HPDE6-E6E7 (cell line): ENCODE results near the gene PLA2G4E.

Experiments used
- DNase-seq: peaks from one replicate; pipeline ENCODE4 v3.0.0; 2011; ENCODE audit warnings: missing footprints; ENCODE audit errors: extremely low spot score

PLA2G4E gene

DNA sequence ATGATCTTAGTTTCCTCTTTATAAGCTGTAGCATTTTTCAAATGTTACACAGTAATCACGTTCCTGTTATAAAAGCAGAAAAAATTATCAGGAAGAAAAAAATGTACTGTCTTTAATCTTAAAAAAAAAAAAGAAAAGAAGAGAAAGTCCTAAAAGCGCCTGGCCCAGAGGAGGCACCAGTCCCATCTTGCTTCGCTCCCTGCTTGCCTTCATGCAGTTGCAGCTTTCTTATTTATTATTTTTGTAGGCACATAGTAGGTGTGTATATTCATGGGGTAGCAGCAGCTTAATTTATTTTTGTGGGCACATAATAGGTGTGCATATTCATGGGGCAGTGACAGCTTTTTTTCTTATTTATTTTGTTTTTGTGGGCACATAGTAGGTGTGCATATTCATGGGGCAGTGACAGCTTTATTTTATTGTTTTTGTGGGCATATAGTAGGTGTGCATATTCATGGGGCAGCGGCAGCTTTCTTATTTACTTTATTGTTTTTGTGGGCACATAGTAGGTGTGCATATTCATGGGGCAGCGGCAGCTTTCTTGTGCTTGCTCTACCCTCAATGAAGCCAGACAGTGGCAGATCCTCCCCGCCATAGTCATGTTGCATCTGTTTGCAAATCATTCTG is 43.0 kb downstream of the PLA2G4E start:
- DNase-seq: no peak

DNA sequence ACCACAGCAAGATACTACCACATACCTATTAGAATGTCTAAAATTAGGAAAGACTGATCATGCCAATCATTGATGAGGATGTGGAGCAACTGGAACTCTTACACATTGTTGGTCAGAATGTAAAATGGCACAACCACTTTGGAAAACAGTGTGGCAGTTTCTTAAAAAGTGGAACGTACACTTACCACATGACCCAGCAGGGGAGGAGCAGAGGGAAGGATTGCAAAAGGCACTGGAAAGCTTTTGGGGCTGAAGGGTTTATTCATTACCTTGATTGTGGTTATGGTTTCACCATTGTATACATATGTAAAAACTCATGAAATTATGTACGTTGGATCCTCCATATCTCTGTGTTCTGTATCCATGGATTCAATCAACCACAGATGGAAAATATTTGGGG is 45.2 kb downstream of the PLA2G4E start:
- no peak for DNase-seq

DNA sequence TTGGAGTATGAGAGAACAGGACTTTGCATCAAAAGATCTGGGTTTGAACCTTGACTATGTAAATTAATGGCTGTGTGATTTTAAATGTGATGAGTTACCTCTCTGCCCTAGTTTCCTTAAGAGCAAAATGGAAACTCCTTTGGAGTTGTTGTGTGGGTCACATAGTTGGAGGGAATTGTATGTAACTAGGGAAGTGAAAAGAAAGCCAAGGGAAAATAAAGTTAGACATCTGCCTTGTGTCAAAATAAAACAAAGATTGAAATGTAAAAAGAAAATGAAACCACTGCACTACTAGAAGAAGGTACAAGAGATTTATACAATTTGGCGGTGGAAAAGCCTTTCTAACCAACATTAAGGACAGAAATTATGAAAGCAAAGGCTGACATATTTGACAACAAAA is 46.8 kb downstream of the PLA2G4E start:
- no peak for DNase-seq

DNA sequence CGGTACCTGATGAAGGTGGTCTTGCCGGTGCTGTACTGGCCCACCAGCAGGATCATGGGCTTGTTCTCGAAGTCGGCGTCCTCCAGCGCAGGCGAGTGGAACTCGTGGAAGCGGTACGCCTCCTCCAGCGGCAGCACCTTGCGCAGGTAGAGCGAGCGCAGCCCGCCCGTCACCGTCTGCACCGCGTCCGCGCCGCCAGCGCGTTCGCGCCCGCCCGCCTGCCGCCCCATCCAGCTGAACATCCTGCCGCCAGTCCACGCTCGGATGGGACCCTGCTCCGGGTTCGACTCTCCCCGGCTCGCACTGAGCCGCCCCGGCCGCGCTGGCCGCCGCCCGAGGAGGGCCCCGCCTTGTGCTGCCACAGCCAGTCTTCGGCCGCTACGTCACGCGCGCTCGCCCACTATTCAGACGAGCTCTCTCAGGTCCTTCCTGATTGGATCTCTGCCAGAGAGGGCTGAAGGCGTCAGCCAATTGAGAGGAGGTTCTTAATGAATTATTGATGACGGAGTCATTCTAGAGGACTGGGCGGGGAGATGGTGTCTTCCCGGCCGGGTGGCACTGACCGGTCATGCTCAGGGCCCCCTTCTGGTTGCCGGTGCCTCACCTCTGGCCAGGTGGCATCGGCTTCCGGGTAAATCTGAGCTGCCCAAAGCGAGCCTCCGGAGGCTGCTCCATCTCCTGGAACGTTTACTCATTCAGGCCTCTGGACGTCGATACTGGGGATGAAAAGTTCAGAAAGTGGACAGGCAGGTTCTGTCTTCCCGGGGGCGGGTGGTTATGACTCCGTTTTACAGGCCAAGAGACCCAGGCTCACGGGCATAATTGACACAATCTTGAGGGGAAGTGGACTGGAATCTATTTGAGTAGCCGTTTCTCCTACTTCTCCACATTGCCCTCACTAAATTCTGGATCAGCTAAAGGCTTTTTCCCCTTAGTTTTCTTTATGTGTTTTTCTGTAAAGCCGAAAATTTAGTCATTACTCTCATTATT is 48.3 kb downstream of the PLA2G4E start, which contains the start of gene EHD4:
EHD4 (minus strand) TSS at position 305 of the 990 bp plus-strand sequence; CDS start at position 242, 63 bp downstream.
- peak; percentile 97 for DNase-seq

DNA sequence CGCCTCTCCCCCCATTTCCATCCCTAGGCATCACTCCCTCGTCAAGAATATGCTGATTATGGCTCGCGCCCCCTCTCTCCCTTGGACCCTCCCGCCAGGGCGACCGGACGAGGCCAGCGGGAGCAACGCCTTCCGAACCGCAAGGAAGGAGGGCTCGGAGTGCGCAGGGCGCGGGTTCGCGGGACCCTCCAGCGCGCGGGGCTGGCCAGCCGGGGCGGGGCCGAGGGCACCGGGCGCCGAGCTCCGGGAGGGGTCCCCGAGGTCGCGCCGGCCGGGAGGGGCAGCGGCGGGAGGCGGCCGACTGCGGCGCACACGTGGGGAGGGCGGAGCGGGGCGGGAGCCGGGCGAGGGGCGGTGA is 49.0 kb downstream of the PLA2G4E start:
- DNase-seq: no peak

DNA sequence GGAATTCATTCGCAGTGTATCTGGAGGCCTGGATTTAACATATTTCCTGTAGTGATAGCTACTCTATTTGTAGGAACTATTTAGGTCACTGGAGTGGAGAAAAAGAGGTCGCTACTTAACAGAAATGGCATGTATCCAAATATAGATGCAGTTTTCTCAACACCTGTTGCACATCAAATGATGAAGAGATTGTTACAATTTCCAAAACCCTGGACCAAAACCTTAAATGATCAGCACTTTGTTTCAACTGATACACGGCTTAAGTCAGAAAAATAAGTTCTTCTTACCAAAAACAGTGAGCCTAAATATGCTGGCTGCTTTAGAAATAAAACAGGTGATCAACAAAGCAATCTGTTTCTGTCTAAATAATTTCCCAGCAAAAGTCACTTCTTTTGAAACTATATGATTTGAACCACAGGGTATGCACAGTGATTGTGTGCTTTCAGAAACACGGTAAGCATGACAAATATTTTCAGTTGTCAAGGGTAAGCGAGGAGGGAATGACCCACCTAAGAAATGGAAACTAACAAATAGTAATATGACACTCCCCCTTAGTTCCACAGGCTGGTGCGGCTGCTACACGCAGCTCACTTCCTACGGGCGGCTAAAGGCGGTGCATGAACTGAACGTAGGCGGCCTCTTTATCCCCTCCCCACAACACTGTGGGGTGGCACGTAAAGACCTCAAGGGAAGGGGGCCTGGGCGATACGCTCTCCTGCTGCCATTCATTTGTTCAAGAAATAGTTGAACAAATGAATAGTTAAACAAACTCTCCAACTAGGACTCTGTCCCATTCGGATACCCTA is 49.5 kb downstream of the PLA2G4E start:
- DNase-seq: peak; percentile 60

DNA sequence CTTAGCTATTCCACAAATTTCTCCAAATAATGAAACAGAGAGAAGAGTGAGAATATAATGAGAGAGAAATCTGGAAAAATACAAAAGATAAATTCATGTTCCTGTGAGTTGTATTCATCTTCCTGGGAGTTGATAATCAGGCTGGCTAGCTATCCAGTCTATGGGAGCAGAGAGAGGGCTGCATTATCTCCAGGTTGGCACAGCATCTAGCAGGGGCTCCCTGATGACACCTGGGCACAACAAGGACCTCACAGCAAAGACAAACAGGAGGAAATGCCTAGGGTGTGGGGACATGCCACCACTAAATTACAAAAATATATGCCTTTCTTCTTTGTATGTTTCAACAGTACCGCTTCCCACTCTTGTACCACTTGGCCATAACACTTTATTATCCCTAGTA is 50.4 kb downstream of the PLA2G4E start:
- DNase-seq: no peak

DNA sequence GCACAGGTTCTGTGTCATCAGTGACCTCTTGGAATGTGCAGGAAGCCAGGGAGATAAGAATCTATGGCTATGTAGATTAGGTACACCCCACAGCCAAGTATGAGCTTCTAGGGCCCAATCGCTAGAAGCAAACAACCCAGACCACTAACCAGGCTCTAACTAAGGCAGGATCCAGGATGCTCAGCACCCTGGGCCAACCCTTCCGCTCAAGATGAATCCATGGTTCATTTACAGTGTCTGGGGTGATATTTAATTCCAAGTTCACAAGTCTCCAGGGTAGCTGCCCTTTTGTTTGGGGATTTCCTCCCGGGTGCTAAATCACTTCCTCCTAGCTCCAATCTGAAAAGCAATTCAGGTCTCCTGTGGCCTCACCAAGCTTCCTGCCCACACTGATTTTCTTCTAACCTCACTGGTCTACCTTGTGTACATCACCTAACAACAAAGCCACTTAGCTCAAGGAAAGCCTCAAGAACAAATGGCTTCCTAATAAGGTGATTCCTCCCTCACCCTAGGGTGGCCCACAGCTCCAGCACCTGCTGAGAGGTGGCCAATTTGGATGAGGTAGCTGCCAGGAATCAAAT is 50.9 kb downstream of the PLA2G4E start:
- DNase-seq: no peak

DNA sequence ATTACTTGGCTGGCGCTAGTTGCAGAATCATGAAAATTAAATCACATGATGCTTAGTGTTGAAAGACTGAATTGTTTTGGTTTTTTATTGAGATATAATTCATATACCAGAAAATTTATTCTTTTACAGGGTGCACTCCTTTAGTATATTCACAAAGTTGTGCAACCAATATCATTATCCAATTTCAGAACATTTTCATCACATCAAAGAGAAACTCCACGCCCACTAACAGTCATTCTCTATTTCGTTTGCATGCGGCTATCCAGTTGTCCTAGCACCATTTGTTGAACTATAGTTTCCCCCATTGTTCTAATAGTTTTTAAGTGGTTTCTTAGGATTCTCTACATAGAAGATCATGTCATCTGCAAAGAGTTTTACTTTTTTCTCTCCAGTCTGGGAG is 52.1 kb downstream of the PLA2G4E start:
- no peak for DNase-seq

DNA sequence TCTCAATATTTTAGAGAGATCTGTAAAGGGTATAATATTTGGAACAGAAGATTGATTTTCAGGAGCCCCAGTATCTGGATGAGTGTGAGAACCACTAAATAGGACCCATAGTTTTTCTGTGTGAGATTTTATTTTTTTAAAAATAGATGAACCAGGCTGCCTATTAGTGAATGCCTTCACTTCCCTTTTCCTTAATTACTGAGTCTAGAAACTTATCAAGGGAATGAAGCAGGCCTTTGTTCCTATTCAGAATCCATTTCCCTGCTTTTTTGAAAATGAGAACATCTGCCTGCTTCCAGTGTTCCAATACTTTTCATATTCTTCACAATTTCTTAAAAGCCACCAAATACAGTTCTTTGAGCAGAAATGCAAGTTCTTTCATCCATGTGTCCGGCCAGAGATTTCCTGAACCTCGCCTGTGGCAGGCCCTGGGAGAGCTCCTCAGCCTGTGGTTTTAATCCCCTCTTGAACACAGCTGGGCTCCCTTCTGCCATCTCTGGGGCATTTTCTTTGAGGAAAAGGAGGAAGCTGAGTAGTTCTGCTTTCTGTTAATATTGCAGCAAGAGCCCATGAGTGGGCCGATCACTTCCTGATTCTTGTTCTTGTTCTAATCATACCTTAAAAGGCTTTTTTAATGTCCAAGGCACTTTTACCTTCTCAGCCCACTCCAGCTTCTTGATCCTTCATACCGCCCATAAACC is 53.2 kb downstream of the PLA2G4E start:
- no peak for DNase-seq

DNA sequence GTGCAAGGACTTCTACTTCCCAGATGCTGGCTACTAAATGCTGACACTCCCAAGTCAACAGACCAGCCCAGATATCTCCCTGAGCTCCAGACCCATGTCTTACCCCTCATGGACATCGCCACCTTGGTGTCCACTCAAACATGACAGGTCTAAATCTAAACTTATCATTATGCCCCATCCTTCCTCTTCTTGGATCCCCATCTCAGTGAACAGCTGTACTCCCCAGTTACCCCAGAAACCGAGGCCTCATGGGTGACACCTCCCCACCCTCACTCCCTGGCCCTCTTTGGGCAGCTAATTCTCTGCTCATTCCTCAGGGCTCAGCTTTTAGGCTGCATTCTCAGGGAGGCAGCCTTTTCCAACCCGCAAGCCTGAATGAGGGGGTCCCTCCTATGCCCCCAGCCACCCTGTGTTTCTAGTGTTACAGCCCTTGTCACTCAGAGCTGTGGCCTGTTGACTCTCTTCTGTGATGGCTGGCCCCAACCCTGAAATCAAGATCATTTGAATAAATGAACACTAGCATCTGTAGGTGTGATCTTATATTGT is 53.8 kb downstream of the PLA2G4E start:
- DNase-seq: no peak

DNA sequence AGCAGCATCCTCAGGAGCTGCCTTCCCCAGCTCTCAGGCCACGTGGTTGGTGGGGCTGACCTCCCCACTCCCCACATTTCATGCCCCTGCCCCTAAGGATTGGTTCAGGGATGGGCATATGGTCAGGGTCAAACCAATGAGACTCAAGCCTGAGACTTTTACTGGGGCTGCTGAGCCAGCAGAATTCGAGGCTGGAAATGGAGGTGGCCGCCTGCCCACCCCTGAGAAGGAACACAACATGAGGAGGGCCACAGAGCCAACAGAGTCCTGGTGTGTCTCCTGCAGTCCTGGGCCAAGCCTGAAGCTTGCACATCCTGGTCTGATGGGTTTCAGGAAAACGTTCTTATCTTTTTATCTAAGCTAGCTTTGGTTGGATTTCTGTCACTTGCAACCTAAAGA is 54.4 kb downstream of the PLA2G4E start:
- no peak for DNase-seq

DNA sequence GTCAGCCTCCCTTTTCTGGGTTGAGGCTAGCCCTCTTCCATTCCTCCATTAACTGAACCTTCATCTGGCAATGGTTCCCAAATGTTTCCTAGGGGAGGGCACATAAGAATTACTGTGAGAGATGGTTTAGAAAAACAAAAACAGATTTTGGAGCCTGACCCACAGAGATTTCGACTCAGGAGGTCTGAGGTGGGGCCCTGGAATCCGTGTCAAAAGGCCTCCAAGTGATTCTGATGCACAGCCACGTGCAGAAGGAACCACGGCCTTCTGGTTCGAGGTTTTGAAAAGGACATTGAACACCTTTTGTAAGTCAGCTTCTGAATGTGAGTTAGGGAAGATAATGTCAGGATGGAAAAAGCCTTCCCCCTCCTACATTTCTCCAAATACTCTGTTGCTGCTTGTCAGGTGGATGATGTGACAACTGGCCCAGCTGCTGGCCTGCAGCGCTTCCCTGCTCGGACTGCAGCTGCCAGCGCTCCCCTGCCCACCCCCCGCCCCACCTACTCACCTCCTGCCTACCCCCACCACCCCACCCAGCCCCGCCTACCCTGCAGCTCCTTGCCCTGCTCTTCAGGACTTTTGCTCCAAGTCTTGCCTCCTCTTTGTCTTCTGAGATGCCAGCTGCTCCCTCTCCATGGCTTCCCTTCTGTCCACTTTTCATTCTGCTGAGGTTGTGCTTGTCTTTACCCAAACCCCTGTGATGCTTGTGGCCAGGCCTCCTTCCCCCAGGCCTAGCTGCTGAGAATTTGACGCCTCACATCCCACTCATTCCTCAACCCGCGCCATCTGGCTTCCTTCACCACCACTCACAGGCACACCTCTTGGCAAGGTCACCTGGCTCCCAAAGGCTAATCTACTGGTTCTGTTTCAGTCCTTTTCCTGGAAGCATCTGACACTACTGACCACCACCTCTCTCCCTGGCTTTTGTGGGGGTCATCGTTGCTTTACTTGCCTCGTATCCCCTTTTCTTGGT is 55.1 kb downstream of the PLA2G4E start:
- no peak for DNase-seq

DNA sequence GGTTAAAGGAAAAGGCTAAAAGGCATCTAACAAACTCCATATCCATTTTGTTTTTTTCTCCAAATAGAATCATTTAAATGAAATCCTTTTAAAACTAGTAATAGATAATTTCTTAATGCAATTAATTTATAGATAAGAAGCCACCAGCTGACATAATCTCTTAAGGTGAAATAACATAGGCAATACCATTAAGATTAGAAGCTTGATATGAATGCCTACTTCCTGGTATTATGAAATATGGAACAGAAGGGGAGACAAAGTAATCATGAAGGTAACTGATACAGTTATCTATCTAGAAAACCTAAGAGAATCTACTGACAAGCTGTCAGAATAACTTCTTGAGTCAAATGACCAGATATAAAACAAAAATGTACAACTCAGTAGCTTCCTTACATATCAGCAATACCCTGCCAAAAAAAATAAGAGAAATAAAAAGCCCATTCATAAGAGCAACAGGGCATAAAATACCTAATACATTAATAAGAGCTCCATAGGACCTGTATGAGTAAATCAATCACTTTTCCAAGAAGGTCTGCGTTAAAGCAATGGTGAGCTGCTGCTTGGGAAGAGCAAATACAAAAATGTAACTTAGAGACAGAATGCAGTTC is 59.1 kb downstream of the PLA2G4E start:
- no peak for DNase-seq

DNA sequence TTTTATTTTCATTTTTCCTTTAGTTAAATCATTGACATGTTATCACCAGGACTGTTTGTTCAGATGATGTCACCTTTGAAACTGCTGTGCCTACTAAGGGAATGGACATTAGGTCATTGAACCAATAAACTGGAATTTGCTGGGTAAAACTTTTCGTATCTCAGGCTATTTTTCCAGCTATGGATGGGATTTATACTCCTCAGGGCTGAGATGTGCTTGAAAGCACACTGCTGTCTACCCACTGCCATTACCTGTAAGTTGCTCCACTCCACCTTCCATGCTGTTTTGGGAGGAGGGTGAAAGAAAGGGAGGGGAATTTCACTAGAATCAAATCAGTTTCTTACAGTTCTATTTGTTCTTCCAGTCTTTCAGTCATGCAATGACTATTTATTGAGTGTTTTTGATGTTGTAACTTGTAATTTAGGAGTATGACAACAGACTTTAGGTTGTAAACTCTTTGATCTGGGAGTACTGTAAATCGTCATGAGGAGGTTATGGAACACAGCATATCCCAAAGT is 59.8 kb downstream of the PLA2G4E start:
- DNase-seq: no peak

DNA sequence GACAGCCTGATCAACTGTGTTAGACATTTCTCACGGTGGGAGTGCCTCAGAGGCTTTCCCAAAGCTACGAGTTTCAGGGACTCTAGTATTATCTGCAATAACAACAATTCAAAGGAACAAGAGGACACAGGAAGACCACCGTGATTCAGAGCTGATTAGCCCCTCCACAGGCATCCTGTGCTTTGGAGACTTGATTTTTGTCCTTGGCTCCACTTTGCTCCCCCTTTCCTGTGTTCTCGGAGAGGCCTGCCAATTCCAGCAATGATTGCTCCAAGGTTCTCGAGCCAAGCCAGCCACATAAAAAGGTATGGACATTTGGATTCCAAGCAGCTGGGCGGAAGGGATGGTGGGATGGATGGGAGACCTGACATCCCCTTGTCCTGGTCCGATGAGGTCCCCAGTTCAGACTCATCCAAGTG is 62.8 kb downstream of the PLA2G4E start:
- no peak for DNase-seq

DNA sequence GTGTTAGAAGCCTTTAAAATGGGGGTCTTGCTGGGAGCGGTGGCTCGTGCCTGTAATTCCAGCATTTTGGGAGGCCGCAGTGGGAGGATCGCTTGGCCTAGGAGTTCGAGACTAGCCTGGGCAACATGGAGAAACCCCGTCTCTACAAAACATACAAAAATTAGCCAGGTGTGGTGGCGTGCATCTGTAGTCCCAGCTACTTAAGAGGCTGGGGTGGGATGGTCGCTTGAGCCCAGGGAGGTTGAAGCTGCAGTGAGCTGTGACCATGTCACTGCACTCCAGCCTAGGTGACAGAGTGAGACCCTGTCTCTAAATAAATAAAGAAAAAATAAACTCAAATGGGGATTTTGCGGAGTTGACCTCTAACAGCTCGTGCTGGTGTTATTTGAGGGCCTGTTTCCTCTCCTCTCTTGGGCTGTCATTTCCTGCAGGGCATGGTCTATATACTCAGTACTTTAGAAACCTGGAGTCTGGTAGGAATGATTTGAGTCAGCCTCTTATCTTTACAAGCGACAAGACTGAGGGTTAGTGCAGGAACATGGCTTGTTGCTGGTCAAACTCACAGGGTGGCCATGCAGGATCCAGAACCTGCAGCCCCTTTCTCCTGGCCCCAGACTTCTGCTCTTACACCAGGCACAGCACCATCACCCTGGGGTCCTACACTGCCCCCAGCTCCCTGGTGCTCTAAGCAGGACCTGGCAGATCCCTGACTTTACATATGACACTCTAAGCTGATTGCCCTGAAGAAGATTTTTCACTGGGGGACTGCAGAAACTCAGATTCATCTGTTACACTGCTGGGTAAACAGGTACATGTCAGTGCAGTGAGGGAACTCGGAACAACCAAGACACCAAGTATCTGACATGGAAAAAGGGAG is 63.6 kb downstream of the PLA2G4E start:
- no peak for DNase-seq
